ENCODE data around the gene PIGH.

- TF ChIP-seq CTCF (conservative IDR thresholded peaks at IDR 0.05; ENCODE audit: low read length): no peak
- TF ChIP-seq EZH2phosphoT487 (IDR thresholded peaks at IDR 0.05; ENCODE audit: borderline replicate concordance): no peak
These were observed 10.8 kb downstream of the PIGH start for GRCh38 chr14:67589204-67589770.
